ENCODE data around the gene TRAPPC2L. TPM values are rescaled to one million over a fixed set of nuclear protein-coding genes. Genes with fewer than 3 reads are reported as not detected.
A peak's percentile ranks its signal among the peaks of the same experiment; 100 is the strongest.

The TRAPPC2L gene
- 18.5 TPM for total RNA-seq

GRCh38 chr16:88856828-88857727 lies at the start of gene TRAPPC2L, which contains the start of gene GALNS:
TRAPPC2L (plus strand) TSS chr16:88857127; CDS start chr16:88857151, 24 bp downstream.
GALNS (minus strand) TSS chr16:88856947; CDS start chr16:88856877, 70 bp downstream.
- peak; percentile 94 for DNase-seq

GRCh38 chr16:88807142-88807625 lies 49.7 kb upstream of the TRAPPC2L start:
- no peak for DNase-seq

- DNase-seq: no peak
Measured at GRCh38 chr16:88807626-88808453, 49.1 kb upstream of the TRAPPC2L start.

GRCh38 chr16:88809068-88809675 lies 47.8 kb upstream of the TRAPPC2L start:
- DNase-seq: no peak

GRCh38 chr16:88809676-88810165 lies 47.2 kb upstream of the TRAPPC2L start:
- DNase-seq: no peak

- DNase-seq: no peak
Measured at GRCh38 chr16:88810166-88810911, 46.6 kb upstream of the TRAPPC2L start.

GRCh38 chr16:88810912-88811768 lies 45.8 kb upstream of the TRAPPC2L start:
- DNase-seq: peak; percentile 72

- peak; percentile 95 for DNase-seq
Measured at GRCh38 chr16:88811769-88812512, 45.0 kb upstream of the TRAPPC2L start, which contains the start of gene APRT. APRT (minus strand) TSS chr16:88811928; CDS start chr16:88811899, 29 bp downstream.

- DNase-seq: peak; percentile 16
Measured at GRCh38 chr16:88812513-88813268, 44.2 kb upstream of the TRAPPC2L start.

GRCh38 chr16:88813269-88814143 lies 43.4 kb upstream of the TRAPPC2L start:
- DNase-seq: no peak

- DNase-seq: no peak
Measured at GRCh38 chr16:88814144-88814502, 42.8 kb upstream of the TRAPPC2L start.

- DNase-seq: no peak
Measured at GRCh38 chr16:88815227-88815626, 41.7 kb upstream of the TRAPPC2L start.

- DNase-seq: no peak
Measured at GRCh38 chr16:88815901-88816589, 40.9 kb upstream of the TRAPPC2L start.

GRCh38 chr16:88816736-88817535 lies 40.0 kb upstream of the TRAPPC2L start:
- no peak for DNase-seq

- no peak for DNase-seq
Measured at GRCh38 chr16:88817785-88818574, 38.9 kb upstream of the TRAPPC2L start.

- no peak for DNase-seq
Measured at GRCh38 chr16:88818575-88818874, 38.4 kb upstream of the TRAPPC2L start.
